NCI-H2107 (cell line): ENCODE data around the gene SKAP2.

ENCODE experiments used
- DNase-seq: peaks from one replicate; lab custom pipeline; 2025; lab: John Stamatoyannopoulos, UW

SKAP2 gene

GRCh38 chr7:26662646-26663045, 201.7 kb downstream of the SKAP2 start:
- DNase-seq: no peak

GRCh38 chr7:26659121-26659520, 205.3 kb downstream of the SKAP2 start:
- DNase-seq: no peak

- no peak for DNase-seq
Observed at GRCh38 chr7:26658389-26659084, 205.9 kb downstream of the SKAP2 start.

DNA sequence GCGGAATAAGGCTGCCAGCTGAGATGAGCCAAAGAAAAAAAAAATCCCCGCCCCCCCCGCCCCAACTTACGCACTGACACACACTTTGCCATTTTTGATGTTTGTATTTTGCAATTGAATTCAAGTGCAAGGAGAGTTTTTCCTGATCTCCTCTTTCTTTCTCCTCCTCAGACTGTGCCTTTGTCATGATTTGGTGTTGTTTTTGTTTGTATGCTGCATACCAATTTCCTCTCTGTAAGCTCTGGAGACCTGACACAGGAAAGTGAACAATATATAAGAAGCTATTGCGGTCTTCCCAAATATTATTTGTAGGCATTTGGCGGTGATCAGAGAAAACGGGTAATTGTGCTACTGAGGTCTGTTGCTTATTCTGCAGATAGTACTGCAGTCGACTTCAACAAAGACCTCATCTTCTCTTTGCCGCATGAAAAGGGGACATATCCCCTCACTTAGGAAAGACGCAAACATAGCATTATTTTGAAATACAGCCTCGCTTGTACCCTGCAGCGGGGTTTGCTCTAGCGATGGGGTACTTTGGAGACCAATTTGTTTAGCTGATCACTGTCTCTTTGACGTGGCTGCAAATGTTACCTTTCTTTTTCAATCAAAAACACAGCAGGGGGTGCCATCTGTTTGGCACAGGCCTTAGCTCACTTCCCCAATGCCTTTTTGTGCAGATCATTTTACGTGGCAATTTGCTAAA, 206.6 kb downstream of the SKAP2 start:
- DNase-seq: no peak

- no peak for DNase-seq
Observed at GRCh38 chr7:26657206-26657641, 207.2 kb downstream of the SKAP2 start.

GRCh38 chr7:26656735-26657134, 207.7 kb downstream of the SKAP2 start:
- DNase-seq: no peak

DNA sequence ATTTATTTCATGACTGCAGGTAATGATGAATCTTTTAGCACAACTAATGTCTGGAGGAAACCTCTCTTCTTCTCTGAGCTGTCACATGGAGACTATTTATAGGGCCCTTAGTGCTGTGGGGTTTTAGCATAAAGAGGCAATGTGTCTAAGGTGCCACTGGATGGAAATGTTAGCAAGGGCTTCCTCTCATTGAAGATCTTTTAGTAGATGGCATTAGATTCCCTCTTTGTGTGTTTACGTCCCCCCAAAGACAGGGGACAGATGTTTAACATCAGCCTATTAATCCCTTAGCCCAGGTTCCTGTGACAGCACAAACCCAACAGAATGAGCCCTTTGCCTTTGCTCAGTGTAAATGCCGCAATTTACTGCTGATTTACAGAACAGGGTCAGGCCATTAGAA, 208.6 kb downstream of the SKAP2 start:
- no peak for DNase-seq

DNA sequence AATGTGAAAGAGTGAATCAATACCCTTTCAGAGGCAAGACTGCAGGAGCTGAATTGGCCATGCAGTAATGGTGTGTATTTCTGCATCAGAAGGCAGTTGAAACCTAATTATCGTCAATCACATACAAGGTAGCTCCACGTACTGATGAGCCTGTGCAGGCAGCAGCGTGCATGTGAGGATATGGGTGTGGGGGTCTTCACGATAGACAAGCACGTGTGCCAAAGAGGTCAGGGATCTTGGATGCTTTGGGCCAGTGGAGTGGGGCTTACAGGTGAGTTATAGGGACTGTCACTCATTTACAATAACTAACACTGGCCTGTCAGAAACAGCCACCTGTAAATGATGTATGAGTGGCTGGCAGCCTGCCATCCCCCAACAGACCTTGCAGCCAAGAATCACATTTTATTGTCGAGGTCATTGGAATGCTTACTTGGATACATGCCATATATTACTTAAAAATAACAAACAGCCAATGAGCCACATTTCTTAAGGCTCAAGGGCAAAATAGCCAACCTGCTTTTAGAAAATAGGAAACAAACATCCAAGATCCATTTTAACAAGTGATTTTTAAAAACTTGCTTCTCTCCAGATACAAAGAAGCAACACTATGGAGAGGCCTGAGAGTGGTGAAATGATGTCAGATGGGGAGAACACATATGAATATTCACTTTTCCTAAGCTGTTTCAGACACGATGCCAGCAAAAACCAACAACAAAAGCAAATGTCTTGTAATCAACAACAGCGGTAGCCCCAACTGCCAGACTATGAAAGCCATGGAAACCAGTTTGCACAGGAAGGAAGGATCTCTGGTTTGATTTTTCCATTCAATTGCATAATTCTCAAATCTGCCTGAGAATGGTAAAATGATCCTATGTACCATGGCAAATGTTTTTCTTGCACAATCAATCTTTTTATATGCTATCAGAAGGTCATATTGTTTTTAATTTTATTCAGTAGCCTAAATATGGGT, 210.7 kb downstream of the SKAP2 start:
- DNase-seq: no peak

GRCh38 chr7:26652401-26653100, 211.8 kb downstream of the SKAP2 start:
- DNase-seq: no peak

GRCh38 chr7:26650103-26650502, 214.3 kb downstream of the SKAP2 start:
- no peak for DNase-seq

GRCh38 chr7:26649388-26649787, 215.0 kb downstream of the SKAP2 start:
- no peak for DNase-seq

DNA sequence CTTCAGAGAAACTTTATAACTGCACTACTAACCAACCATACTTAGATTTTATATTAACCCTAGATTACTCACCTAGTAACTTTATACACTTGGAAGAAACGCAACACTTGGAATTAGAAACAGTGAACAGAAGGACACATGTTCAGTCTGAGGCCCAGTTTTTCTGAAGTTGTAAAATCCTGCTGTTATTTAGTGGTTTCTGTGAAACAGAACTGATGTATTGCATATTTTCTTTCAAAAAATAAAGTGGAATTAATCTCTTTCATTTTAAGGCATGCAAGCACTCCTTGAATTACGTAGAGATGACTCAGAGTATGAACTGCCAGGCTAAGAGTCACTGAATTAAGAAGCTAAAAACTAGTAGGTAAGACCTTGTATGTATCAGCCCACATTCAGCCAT, 215.8 kb downstream of the SKAP2 start:
- no peak for DNase-seq

GRCh38 chr7:26646336-26647048, 217.9 kb downstream of the SKAP2 start:
- DNase-seq: no peak

DNA sequence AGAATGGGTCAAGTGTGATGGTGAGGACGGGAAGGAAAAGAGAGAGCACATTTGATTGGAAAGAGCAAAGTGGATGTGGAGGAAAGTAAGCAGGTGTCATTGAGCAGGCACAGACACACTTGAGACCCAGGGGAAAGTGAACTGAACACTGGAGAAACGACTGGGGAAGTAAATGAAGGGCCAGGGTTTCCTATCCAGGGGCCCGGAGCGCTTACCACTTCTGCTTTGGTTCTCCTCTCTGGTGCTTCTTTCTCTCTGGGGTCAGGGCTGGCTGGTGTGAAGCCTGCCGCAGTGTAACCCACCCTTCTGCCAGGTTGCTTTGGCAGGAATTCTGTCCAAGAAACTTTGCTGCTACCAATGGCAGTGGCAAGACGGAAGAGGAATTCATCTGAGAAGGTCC, 219.3 kb downstream of the SKAP2 start:
- DNase-seq: no peak

- no peak for DNase-seq
Observed at GRCh38 chr7:26642416-26642815, 222.0 kb downstream of the SKAP2 start.

DNA sequence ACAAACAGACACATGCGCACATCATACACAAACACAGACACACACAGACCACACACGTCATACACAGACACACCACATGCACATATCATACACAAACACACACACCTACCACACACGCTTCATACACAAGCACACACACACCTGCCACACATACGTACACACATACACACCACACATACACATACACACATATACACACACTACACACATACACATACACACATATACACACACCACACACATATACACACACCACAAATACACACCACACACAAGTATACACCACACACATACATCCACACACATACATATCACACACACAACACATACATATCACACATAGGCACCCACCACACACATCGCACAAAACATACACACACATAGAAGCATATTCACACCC, 224.7 kb downstream of the SKAP2 start:
- no peak for DNase-seq

GRCh38 chr7:26639111-26639510, 225.3 kb downstream of the SKAP2 start:
- DNase-seq: no peak

DNA sequence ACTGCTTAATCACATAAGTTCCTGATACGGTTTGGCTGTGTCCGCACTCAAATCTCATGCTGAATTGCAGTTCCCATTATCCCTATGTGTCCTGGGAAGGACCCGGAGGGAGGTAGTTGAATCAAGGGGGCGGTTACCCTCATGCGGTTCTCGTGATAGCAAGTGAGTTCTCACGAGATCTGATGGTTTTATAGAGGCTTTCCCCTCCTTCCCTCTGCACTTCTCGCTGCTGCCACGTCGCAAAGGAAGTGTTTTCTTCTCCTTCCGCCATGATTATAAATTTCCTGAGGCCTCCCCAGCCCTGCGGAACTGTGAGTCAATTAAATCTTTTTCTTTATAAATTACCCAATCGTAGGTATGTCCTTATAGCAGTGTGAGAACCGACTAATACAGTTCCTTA, 226.2 kb downstream of the SKAP2 start:
- DNase-seq: no peak

- DNase-seq: no peak
Observed at GRCh38 chr7:26637610-26638009, 226.8 kb downstream of the SKAP2 start.

GRCh38 chr7:26636808-26637207, 227.6 kb downstream of the SKAP2 start:
- DNase-seq: no peak

- DNase-seq: no peak
Observed at GRCh38 chr7:26633557-26633956, 230.8 kb downstream of the SKAP2 start.
